Caco-2 (cell line): ENCODE measurements around the gene SSX2IP. TPM values are rescaled to one million over a fixed set of nuclear protein-coding genes. Genes with fewer than 3 reads are reported as not detected.

ENCODE experiments used
- BruUV-seq: library from RNA; stranded (reverse); fragments of 400-500 nt; replicated peaks from 2 replicates; lab custom pipeline; 2021; lab: Mats Ljungman, UMichigan
- CTCF ChIA-PET: fragments of 300-600 bp; sonication (Branson Sonifier 250); formaldehyde crosslinking; loops from one replicate; lab custom pipeline; 2022; ENCODE audit warnings: antibody characterized with exemption; lab: Charles Lee
- POLR2A ChIA-PET: fragments of 300-600 bp; sonication (Branson Sonifier 250); formaldehyde crosslinking; loops from one replicate; lab custom pipeline; 2022; ENCODE audit warnings: antibody characterized with exemption; lab: Charles Lee
- DNase-seq, 2 experiments: peaks; one replicate each; pipeline versions ENCODE4 v3.0.0 to v3.0.0-alpha.2; 2020 to 2022
- H3K27me3 ChIP-seq: replicated peaks from 2 replicates; pipeline ENCODE4 v1.6.0; 2011; ENCODE audit warnings: low read length; ENCODE audit not compliant: control insufficient read depth, insufficient read depth
- H3K36me3 ChIP-seq: 2 replicates; pipeline ENCODE4 v1.5.1; 2011; ENCODE audit warnings: low read length; ENCODE audit not compliant: control insufficient read depth, insufficient read depth
- H3K4me1 ChIP-seq: fragments of 250-450 bp; sonication (Bioruptor Pico); 2 replicates; pipeline ENCODE4 v1.5.1; 2020; ENCODE audit warnings: mild to moderate bottlenecking
- H3K4me3 ChIP-seq: 2 replicates; pipeline ENCODE4 v1.5.1; 2011; ENCODE audit warnings: low read depth, mild to moderate bottlenecking, control low read depth, low read length
- H3K9me3 ChIP-seq: fragments of 250-450 bp; sonication (Bioruptor Pico); 2 replicates; pipeline ENCODE4 v1.5.1; 2020; ENCODE audit warnings: mild to moderate bottlenecking, moderate library complexity
- H3K27ac Mint-ChIP-seq: one replicate; pipeline ENCODE4 v1.8.0; 2022; ENCODE audit warnings: mixed read lengths; ENCODE audit not compliant: unreplicated experiment
- H3K27me3 Mint-ChIP-seq: one replicate; pipeline ENCODE4 v1.8.0; 2022; ENCODE audit warnings: mixed read lengths; ENCODE audit not compliant: insufficient read depth, unreplicated experiment
- H3K36me3 Mint-ChIP-seq: one replicate; pipeline ENCODE4 v1.8.0; 2022; ENCODE audit warnings: mild to moderate bottlenecking, mixed read lengths; ENCODE audit not compliant: insufficient read depth, unreplicated experiment
- H3K4me1 Mint-ChIP-seq: one replicate; pipeline ENCODE4 v1.8.0; 2022; ENCODE audit warnings: low read depth, mixed read lengths; ENCODE audit not compliant: unreplicated experiment
- H3K4me3 Mint-ChIP-seq: one replicate; pipeline ENCODE4 v1.8.0; 2022; ENCODE audit warnings: mild to moderate bottlenecking, moderate library complexity, mixed read lengths; ENCODE audit not compliant: unreplicated experiment
- H3K9me3 Mint-ChIP-seq: one replicate; pipeline ENCODE4 v1.8.0; 2022; ENCODE audit warnings: mixed read lengths; ENCODE audit not compliant: unreplicated experiment
- CTCF ChIP-seq, 2 experiments: fragments of 200-600 bp in 1 of 2; IDR thresholded peaks; 1 replicate in 1 of 2; 2 replicates in 1 of 2; pipeline versions ENCODE4 v1.5.1 to v1.8.0; 2011 to 2022; ENCODE audit warnings: antibody characterized with exemption in 1 of 2, control low read depth in 1 of 2, inconsistent platforms in 1 of 2, low read depth in 1 of 2, low read length in 1 of 2, mild to moderate bottlenecking in 1 of 2, moderate library complexity in 1 of 2; ENCODE audit not compliant: insufficient read depth in 1 of 2, severe bottlenecking in 1 of 2, unreplicated experiment in 1 of 2
- intact Hi-C: fragments of 100-400 bp; cut with micrococcal nuclease; formaldehyde crosslinking; loops from one replicate; pipeline ENCODE4 v1.10.0; 2022; ENCODE audit not compliant: unreplicated experiment
- total RNA-seq: library from RNA; stranded (reverse); gene quantifications from 2 replicates; pipeline ENCODE4 v1.2.3, GENCODE V29; 2022

Gene SSX2IP
- total RNA-seq, 1 experiment from 2014 or later = 15.3 TPM

GRCh38 chr1:84615790-84616189 lies 74.5 kb downstream of the SSX2IP start:
- H3K4me1 ChIP-seq = no peaks in the 10 kb centered on the region
- ChIA-PET POLR2A (no interaction called here), CTCF (no interaction called here)
- H3K9me3 ChIP-seq = no peaks in the 10 kb centered on the region
- intact Hi-C loops = no loop called here
- Mint-ChIP-seq H3K4me3 (no peak overlapping the region), H3K4me1 (no peaks in the 10 kb centered on the region), H3K9me3 (peaks cover 10% of the 10 kb centered on the region), H3K27me3 (no peaks in the 10 kb centered on the region), H3K27ac (no peak overlapping the region), H3K36me3 (no peaks in the 10 kb centered on the region)
- H3K4me3 ChIP-seq = no peak overlapping the region
- DNase-seq = no peak
- no peaks in the 10 kb centered on the region for H3K36me3 ChIP-seq
- TF ChIP-seq CTCF (IDR thresholded peaks at IDR 0.05; ENCODE audit: insufficient read depth in 1 of 2, low read depth in 1 of 2, low read length in 1 of 2, severe bottlenecking in 1 of 2, unreplicated experiment in 1 of 2) = no peak
- no peaks in the 10 kb centered on the region for H3K27me3 ChIP-seq
- BruUV-seq = no TSS peak

- no peaks in the 10 kb centered on the region for H3K36me3 ChIP-seq
- H3K4me3 Mint-ChIP-seq = no peak overlapping the region
- peaks cover 10% of the 10 kb centered on the region for H3K9me3 Mint-ChIP-seq
- no peak for TF ChIP-seq CTCF (IDR thresholded peaks at IDR 0.05; ENCODE audit: insufficient read depth in 1 of 2, low read depth in 1 of 2, low read length in 1 of 2, severe bottlenecking in 1 of 2, unreplicated experiment in 1 of 2)
- H3K27ac Mint-ChIP-seq = no peak overlapping the region
- H3K27me3 Mint-ChIP-seq = no peaks in the 10 kb centered on the region
- no peak overlapping the region for H3K4me3 ChIP-seq
- no peaks in the 10 kb centered on the region for H3K9me3 ChIP-seq
- BruUV-seq = no TSS peak
- H3K4me1 ChIP-seq = no peaks in the 10 kb centered on the region
- no peak for DNase-seq
- CTCF ChIA-PET = no interaction called here
- no peaks in the 10 kb centered on the region for H3K4me1 Mint-ChIP-seq
- intact Hi-C loops = no loop called here
- H3K36me3 Mint-ChIP-seq = no peaks in the 10 kb centered on the region
- POLR2A ChIA-PET = no interaction called here
- H3K27me3 ChIP-seq = no peaks in the 10 kb centered on the region
Observed at GRCh38 chr1:84613887-84614286, 76.4 kb downstream of the SSX2IP start.

- Mint-ChIP-seq H3K4me1 (no peaks in the 10 kb centered on the region), H3K4me3 (no peak overlapping the region), H3K27ac (no peak overlapping the region), H3K36me3 (no peaks in the 10 kb centered on the region), H3K27me3 (no peaks in the 10 kb centered on the region), H3K9me3 (peaks cover 10% of the 10 kb centered on the region)
- Histone ChIP-seq H3K27me3 (no peaks in the 10 kb centered on the region), H3K36me3 (no peaks in the 10 kb centered on the region), H3K9me3 (no peaks in the 10 kb centered on the region), H3K4me1 (no peaks in the 10 kb centered on the region), H3K4me3 (no peak overlapping the region)
- DNase-seq = no peak
- POLR2A ChIA-PET = no interaction called here
- no peak for TF ChIP-seq CTCF (IDR thresholded peaks at IDR 0.05; ENCODE audit: insufficient read depth in 1 of 2, low read depth in 1 of 2, low read length in 1 of 2, severe bottlenecking in 1 of 2, unreplicated experiment in 1 of 2)
- intact Hi-C loops = no loop called here
- BruUV-seq = no TSS peak
- CTCF ChIA-PET = no interaction called here
Observed at GRCh38 chr1:84613026-84613425, 77.2 kb downstream of the SSX2IP start.
